Loucy (cell line): ENCODE measurements around the gene KIF18B.

Source experiments
- H2AFZ ChIP-seq: fragments of 200-600 bp; sonication (generic); 2 replicates; pipeline ENCODE4 v1.6.0; 2016; ENCODE audit warnings: antibody characterized with exemption, mild to moderate bottlenecking, low read length, moderate library complexity
- H3F3A ChIP-seq: fragments of 200-600 bp; 2 replicates; pipeline ENCODE4 v1.6.0; 2016; ENCODE audit warnings: antibody characterized with exemption, low read depth, mild to moderate bottlenecking
- H3K27me3 ChIP-seq: fragments of 200-600 bp; sonication (generic); 2 replicates; pipeline ENCODE4 v1.6.1; 2014; ENCODE audit warnings: low read length, mild to moderate bottlenecking; ENCODE audit not compliant: insufficient read depth, poor library complexity, severe bottlenecking
- H3K36me3 ChIP-seq: fragments of 200-600 bp; sonication (generic); 2 replicates; pipeline ENCODE4 v1.6.1; 2016; ENCODE audit warnings: low read length; ENCODE audit not compliant: insufficient read depth
- H3K4me1 ChIP-seq: fragments of 200-600 bp; sonication (generic); 2 replicates; pipeline ENCODE4 v1.5.1; 2014; ENCODE audit warnings: low read length, mild to moderate bottlenecking; ENCODE audit not compliant: insufficient read depth, poor library complexity, severe bottlenecking
- H3K4me2 ChIP-seq: fragments of 200-600 bp; sonication (generic); 2 replicates; pipeline ENCODE4 v1.6.0; 2014; ENCODE audit warnings: antibody characterized with exemption, low read length, low read depth, mild to moderate bottlenecking; ENCODE audit not compliant: poor library complexity, severe bottlenecking
- H3K4me3 ChIP-seq: fragments of 200-600 bp; sonication (generic); 2 replicates; pipeline ENCODE4 v1.5.1; 2014; ENCODE audit warnings: low read length, mild to moderate bottlenecking, mixed read lengths; ENCODE audit not compliant: poor library complexity, severe bottlenecking
- H3K79me2 ChIP-seq: fragments of 200-600 bp; sonication (generic); 2 replicates; pipeline ENCODE4 v1.6.1; 2014; ENCODE audit warnings: low read length; ENCODE audit not compliant: insufficient read depth
- H3K9ac ChIP-seq: fragments of 200-600 bp; sonication (generic); 2 replicates; pipeline ENCODE4 v1.6.0; 2014; ENCODE audit warnings: mild to moderate bottlenecking, low read depth, low read length, moderate library complexity; ENCODE audit not compliant: poor library complexity, severe bottlenecking
- H3K9me2 ChIP-seq: fragments of 200-600 bp; sonication (generic); replicated peaks from 2 replicates; pipeline ENCODE4 v1.6.1; 2016; ENCODE audit warnings: low read depth, low read length, mixed read lengths
- H3K9me3 ChIP-seq: fragments of 200-600 bp; sonication (generic); 2 replicates; pipeline ENCODE4 v1.6.1; 2014; ENCODE audit warnings: mild to moderate bottlenecking, antibody characterized with exemption, low read length, low read depth; ENCODE audit not compliant: insufficient read depth
- H4K20me1 ChIP-seq: fragments of 200-600 bp; sonication (generic); 2 replicates; pipeline ENCODE4 v1.6.0; 2014; ENCODE audit warnings: antibody characterized with exemption, low read length, mild to moderate bottlenecking; ENCODE audit not compliant: insufficient read depth, poor library complexity, severe bottlenecking
- EZH2phosphoT487 ChIP-seq: fragments of 200-600 bp; IDR thresholded peaks from 2 replicates; pipeline ENCODE4 v1.6.1; 2018; ENCODE audit warnings: antibody characterized with exemption, mild to moderate bottlenecking, moderate library complexity, borderline replicate concordance
- TF ChIP-seq, protein P1 (sequence below): fragments of 200-600 bp; sonication (generic); conservative IDR thresholded peaks from 2 replicates; pipeline ENCODE4 v1.5.1; 2014; ENCODE audit warnings: mild to moderate bottlenecking, antibody characterized with exemption, low read length

Gene KIF18B

DNA sequence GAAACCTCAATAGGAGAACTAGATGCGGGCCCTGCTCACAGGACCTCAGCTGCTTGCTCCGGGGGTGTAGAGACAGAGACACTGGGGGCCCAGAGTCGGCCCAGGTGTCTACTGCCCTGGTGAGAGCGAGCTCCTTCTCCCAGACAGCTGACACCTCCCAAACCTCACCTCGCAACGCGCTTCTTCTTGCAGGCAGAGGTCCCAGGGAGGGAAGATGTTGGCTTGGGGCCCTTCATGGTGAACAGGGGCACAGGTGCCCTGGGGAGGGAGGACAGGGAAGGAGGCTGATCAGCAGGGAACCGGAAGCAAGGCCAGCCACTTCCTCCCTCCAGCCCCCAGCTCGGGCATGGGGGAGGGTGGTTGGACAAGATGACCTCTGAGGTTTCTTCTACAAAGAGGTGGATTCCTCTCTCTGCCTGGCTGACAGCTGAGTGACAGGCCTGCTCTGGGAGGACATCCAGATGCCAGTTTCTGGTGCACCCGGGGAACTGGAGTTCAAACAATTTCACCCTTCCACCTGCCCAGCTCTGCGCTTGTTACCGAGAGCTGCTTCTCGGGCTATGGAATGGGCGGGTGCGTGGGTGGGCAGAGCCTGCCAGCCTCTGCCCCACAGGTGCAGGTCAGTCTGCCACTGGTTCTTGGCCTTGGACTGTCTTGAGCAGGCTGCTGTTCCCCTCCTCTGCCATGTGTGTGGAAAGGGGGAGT lies 20.6 kb downstream of the KIF18B start:
- Histone ChIP-seq H3K27me3 (no peaks in the 10 kb centered on the region), H3F3A (0 out of 2 replicates have a peak, but pooled peaks cover 3% of the 10 kb centered on the region), H4K20me1 (no peaks in the 10 kb centered on the region), H2AFZ (no peak overlapping the region), H3K4me2 (no peak overlapping the region), H3K79me2 (no peaks in the 10 kb centered on the region), H3K9me3 (no peaks in the 10 kb centered on the region), H3K9ac (no peak overlapping the region), H3K9me2 (no peaks in the 10 kb centered on the region), H3K36me3 (peaks cover 65% of the 10 kb centered on the region; the same call in 1 of the 2 replicates), H3K4me1 (no peaks in the 10 kb centered on the region), H3K4me3 (no peak overlapping the region)
- TF ChIP-seq EZH2phosphoT487 = no peak
- TF ChIP-seq, protein P1, sequence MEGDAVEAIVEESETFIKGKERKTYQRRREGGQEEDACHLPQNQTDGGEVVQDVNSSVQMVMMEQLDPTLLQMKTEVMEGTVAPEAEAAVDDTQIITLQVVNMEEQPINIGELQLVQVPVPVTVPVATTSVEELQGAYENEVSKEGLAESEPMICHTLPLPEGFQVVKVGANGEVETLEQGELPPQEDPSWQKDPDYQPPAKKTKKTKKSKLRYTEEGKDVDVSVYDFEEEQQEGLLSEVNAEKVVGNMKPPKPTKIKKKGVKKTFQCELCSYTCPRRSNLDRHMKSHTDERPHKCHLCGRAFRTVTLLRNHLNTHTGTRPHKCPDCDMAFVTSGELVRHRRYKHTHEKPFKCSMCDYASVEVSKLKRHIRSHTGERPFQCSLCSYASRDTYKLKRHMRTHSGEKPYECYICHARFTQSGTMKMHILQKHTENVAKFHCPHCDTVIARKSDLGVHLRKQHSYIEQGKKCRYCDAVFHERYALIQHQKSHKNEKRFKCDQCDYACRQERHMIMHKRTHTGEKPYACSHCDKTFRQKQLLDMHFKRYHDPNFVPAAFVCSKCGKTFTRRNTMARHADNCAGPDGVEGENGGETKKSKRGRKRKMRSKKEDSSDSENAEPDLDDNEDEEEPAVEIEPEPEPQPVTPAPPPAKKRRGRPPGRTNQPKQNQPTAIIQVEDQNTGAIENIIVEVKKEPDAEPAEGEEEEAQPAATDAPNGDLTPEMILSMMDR = no peak

- H3K4me2 ChIP-seq = no peak overlapping the region
- H3K9me2 ChIP-seq = no peaks in the 10 kb centered on the region
- no peak for TF ChIP-seq EZH2phosphoT487
- TF ChIP-seq, protein P1 = no peak
- H3K4me1 ChIP-seq = peaks cover 1% of the 10 kb centered on the region
- no peaks in the 10 kb centered on the region for H3K79me2 ChIP-seq
- H3K4me3 ChIP-seq = no peak overlapping the region
- 0 out of 2 replicates have a peak, but pooled peaks cover 3% of the 10 kb centered on the region for H3F3A ChIP-seq
- H3K36me3 ChIP-seq = peaks cover 55% of the 10 kb centered on the region; the same call in 1 of the 2 replicates
- H3K27me3 ChIP-seq = no peaks in the 10 kb centered on the region
- H3K9ac ChIP-seq = no peak overlapping the region
- H2AFZ ChIP-seq = no peak overlapping the region
- no peaks in the 10 kb centered on the region for H3K9me3 ChIP-seq
- no peaks in the 10 kb centered on the region for H4K20me1 ChIP-seq
Measured at GRCh38 chr17:44925731-44926697, 21.6 kb downstream of the KIF18B start.

GRCh38 chr17:44924107-44924544 lies 23.4 kb downstream of the KIF18B start:
- no peaks in the 10 kb centered on the region for H3K9me2 ChIP-seq
- no peak overlapping the region for H3K4me3 ChIP-seq
- peaks cover 11% of the 10 kb centered on the region for H3K4me1 ChIP-seq
- TF ChIP-seq, protein P1 = no peak
- no peak for TF ChIP-seq EZH2phosphoT487
- no peaks in the 10 kb centered on the region for H3K79me2 ChIP-seq
- peaks cover 37% of the 10 kb centered on the region; the same call in 1 of the 2 replicates for H3K36me3 ChIP-seq
- H2AFZ ChIP-seq = no peak overlapping the region
- 0 out of 2 replicates have a peak, but pooled peaks cover 3% of the 10 kb centered on the region for H3F3A ChIP-seq
- no peak overlapping the region for H3K4me2 ChIP-seq
- no peaks in the 10 kb centered on the region for H3K9me3 ChIP-seq
- H4K20me1 ChIP-seq = no peaks in the 10 kb centered on the region
- no peak overlapping the region for H3K9ac ChIP-seq
- no peaks in the 10 kb centered on the region for H3K27me3 ChIP-seq
